Activated CD4-positive, alpha-beta T cell treated with anti-CD3 and anti-CD28 coated beads for 36 hours (primary cell): ENCODE measurements around the gene SNUPN. TPM values are rescaled to one million over a fixed set of nuclear protein-coding genes. Genes with fewer than 3 reads are reported as not detected.
"Not testable (repeated sequence)": the region's sequence is repeated elsewhere in the genome, so short reads cannot be mapped to it uniquely, and the experiment has no call there.

ENCODE experiments used
- ATAC-seq: fragments of 200-7000 bp; cut with Tn5 transposase; one replicate; pipeline ENCODE4 v1.10.0; 2021; ENCODE audit warnings: mild to moderate bottlenecking, moderate library complexity
- CTCF ChIA-PET: fragments of 350-600 bp; sonication (Branson Sonifier 250); formaldehyde crosslinking; loops from one replicate; lab custom pipeline; 2021; ENCODE audit warnings: antibody characterized with exemption; lab: Charles Lee
- POLR2A ChIA-PET: fragments of 350-600 bp; sonication (Branson Sonifier 250); formaldehyde crosslinking; loops from one replicate; lab custom pipeline; 2021; ENCODE audit warnings: antibody characterized with exemption, inconsistent platforms; lab: Charles Lee
- DNase-seq: peaks from one replicate; pipeline ENCODE4 v3.0.0-alpha.2; 2020
- H3K27ac Mint-ChIP-seq: one replicate; pipeline ENCODE4 v1.8.0; 2021; ENCODE audit warnings: mixed read lengths
- H3K27me3 Mint-ChIP-seq: one replicate; pipeline ENCODE4 v1.8.0; 2021; ENCODE audit warnings: mixed read lengths
- H3K36me3 Mint-ChIP-seq: one replicate; pipeline ENCODE4 v1.8.0; 2021; ENCODE audit warnings: low read depth, mixed read lengths
- H3K4me1 Mint-ChIP-seq: one replicate; pipeline ENCODE4 v1.8.0; 2021; ENCODE audit warnings: mixed read lengths
- H3K4me3 Mint-ChIP-seq: one replicate; pipeline ENCODE4 v1.8.0; 2021; ENCODE audit warnings: mild to moderate bottlenecking, moderate library complexity, mixed read lengths
- H3K9me3 Mint-ChIP-seq: one replicate; pipeline ENCODE4 v1.8.0; 2021; ENCODE audit warnings: low read depth, mixed read lengths
- intact Hi-C, 2 experiments: fragments of 100-400 bp; cut with DNase I in 1 of 2; cut with micrococcal nuclease in 1 of 2; formaldehyde crosslinking; loops; one replicate each; pipeline versions ENCODE4 v1.14.2 to v1.15.1; 2022 to 2024; cut with DNase I, micrococcal nuclease
- total RNA-seq, 2 experiments: library from RNA; stranded (reverse); gene quantifications; one replicate each; pipeline ENCODE4 v1.2.3, GENCODE V29; 2021

SNUPN gene
- total RNA-seq, 2 experiments from 2014 or later: 37.4 to 40.3 TPM

GRCh38 chr15:75644376-75644775, 18.9 kb upstream of the SNUPN start:
- Mint-ChIP-seq H3K9me3 (no peaks in the 10 kb centered on the region), H3K27me3 (no peaks in the 10 kb centered on the region), H3K4me3 (no peak overlapping the region), H3K4me1 (peaks cover 13% of the 10 kb centered on the region), H3K27ac (no peak overlapping the region), H3K36me3 (peaks cover 3% of the 10 kb centered on the region)
- CTCF ChIA-PET: interaction anchor here (1.1 kb wide), 1 partner anchor 47 kb away, joined by 3 read pairs; no protein-coding TSS in a partner anchor
- intact Hi-C loops: loop anchor here (10.0 kb wide), 2 partner anchors 440 to 1030 kb away; partner anchors contain the start of genes C15orf39 (in 1 of the 2) and CLK3 (in 1 of the 2)
- POLR2A ChIA-PET: no interaction called here
- ATAC-seq (no peak), DNase-seq (no peak)

- DNase-seq: no peak
- Mint-ChIP-seq H3K4me1 (peaks cover 24% of the 10 kb centered on the region), H3K27ac (no peak overlapping the region), H3K36me3 (peaks cover 28% of the 10 kb centered on the region), H3K4me3 (no peak overlapping the region), H3K27me3 (no peaks in the 10 kb centered on the region), H3K9me3 (no peaks in the 10 kb centered on the region)
- ChIA-PET POLR2A (interaction anchor here (0.7 to 4.6 kb wide), 2 partner anchors 8 to 189 kb away, joined by 4 to 47 read pairs; partner anchors contain the start of gene SIN3A), CTCF (interaction anchor here (0.7 to 3.3 kb wide), 5 partner anchors 15 to 273 kb away, joined by 3 to 37 read pairs (median 15); partner anchors contain the start of genes MAN2C1 and SNUPN)
- intact Hi-C loops: loop anchor here (10.0 kb wide), 2 partner anchors 437 to 1027 kb away; partner anchors contain the start of genes C15orf39 (in 1 of the 2) and CLK3 (in 1 of the 2)
- ATAC-seq: no peak
These were observed 16.1 kb upstream of the SNUPN start for GRCh38 chr15:75641603-75642002.

GRCh38 chr15:75641179-75641503, 15.6 kb upstream of the SNUPN start:
- POLR2A ChIA-PET: interaction anchor here (0.6 to 4.6 kb wide), 4 partner anchors 8 to 234 kb away, joined by 3 to 47 read pairs (median 4); partner anchors contain the start of gene SIN3A
- H3K9me3 Mint-ChIP-seq: no peaks in the 10 kb centered on the region

GRCh38 chr15:75640483-75641178, 15.1 kb upstream of the SNUPN start:
- Mint-ChIP-seq H3K27me3 (no peaks in the 10 kb centered on the region), H3K4me1 (peaks cover 25% of the 10 kb centered on the region), H3K36me3 (peaks cover 32% of the 10 kb centered on the region), H3K9me3 (no peaks in the 10 kb centered on the region), H3K27ac (peak overlapping the region; percentile 96), H3K4me3 (peak overlapping the region; percentile 99)
- POLR2A ChIA-PET: interaction anchor here (0.6 to 4.6 kb wide), 13 partner anchors 7 to 272 kb away, joined by 3 to 47 read pairs (median 3); partner anchors contain the start of genes MAN2C1, PTPN9, SIN3A and SNUPN
- DNase-seq: peak; percentile 79
- CTCF ChIA-PET: interaction anchor here (0.7 to 3.3 kb wide), 13 partner anchors 10 to 319 kb away, joined by 3 to 37 read pairs (median 8); partner anchors contain the start of genes MAN2C1 and SNUPN
- peak; percentile 52 for ATAC-seq
- intact Hi-C loops: loop anchor here (1.0 to 10.0 kb wide), 11 partner anchors 15 to 1026 kb away; partner anchors contain the start of genes SNUPN (in 2 of the 2), C15orf39 (in 1 of the 2), CLK3 (in 1 of the 2) and FBXO22 (in 1 of the 2)

More at GRCh38 chr15:75641179-75641503, 15.6 kb upstream of the SNUPN start:
- Mint-ChIP-seq H3K27me3 (no peaks in the 10 kb centered on the region), H3K4me1 (peaks cover 22% of the 10 kb centered on the region), H3K36me3 (peaks cover 29% of the 10 kb centered on the region), H3K4me3 (peak overlapping the region; percentile 99), H3K27ac (peak overlapping the region; percentile 96)
- CTCF ChIA-PET: interaction anchor here (0.7 to 3.3 kb wide), 7 partner anchors 14 to 273 kb away, joined by 3 to 37 read pairs (median 12); partner anchors contain the start of genes MAN2C1 and SNUPN
- ATAC-seq (no peak), DNase-seq (no peak)
- intact Hi-C loops: loop anchor here (10.0 kb wide), 2 partner anchors 436 to 1026 kb away; partner anchors contain the start of genes C15orf39 (in 1 of the 2) and CLK3 (in 1 of the 2)

- H3K27ac Mint-ChIP-seq: peak within 1 kb of the TSS; percentile 96
- CTCF ChIA-PET: interaction anchor here (0.6 to 3.3 kb wide), 14 partner anchors 10 to 587 kb away, joined by 3 to 37 read pairs (median 6); partner anchors contain the start of genes MAN2C1, PTPN9 and SNUPN
- H3K27me3 Mint-ChIP-seq: no peaks in the 10 kb centered on the region
- H3K4me1 Mint-ChIP-seq: peaks cover 25% of the 10 kb centered on the region
- POLR2A ChIA-PET: interaction anchor here (0.5 to 4.6 kb wide), 13 partner anchors 12 to 272 kb away, joined by 3 to 47 read pairs (median 3); partner anchors contain the start of genes MAN2C1, PTPN9, SIN3A and SNUPN
- peak within 1 kb of the TSS; percentile 99 for H3K4me3 Mint-ChIP-seq
- DNase-seq: peak; percentile 96
- H3K36me3 Mint-ChIP-seq: peaks cover 32% of the 10 kb centered on the region
- ATAC-seq: peak; percentile 92
- no peaks in the 10 kb centered on the region for H3K9me3 Mint-ChIP-seq
- intact Hi-C loops: loop anchor here (1.0 to 10.0 kb wide), 15 partner anchors 15 to 1025 kb away; partner anchors contain the start of genes PTPN9 (in 2 of the 2), SNUPN (in 2 of the 2), C15orf39 (in 1 of the 2) and CLK3 (in 1 of the 2)
These were observed 14.4 kb upstream of the SNUPN start, which contains the start of gene IMP3 for GRCh38 chr15:75639709-75640482. TSS of gene IMP3 (minus strand) at chr15:75640224. CDS start at chr15:75640168, 56 bp downstream.

GRCh38 chr15:75639191-75639708, 13.7 kb upstream of the SNUPN start:
- peak overlapping the region; percentile 99 for H3K4me3 Mint-ChIP-seq
- CTCF ChIA-PET: interaction anchor here (0.6 to 3.3 kb wide), 15 partner anchors 11 to 586 kb away, joined by 3 to 37 read pairs (median 8); partner anchors contain the start of genes MAN2C1, PTPN9 and SNUPN
- peak overlapping the region; percentile 96 for H3K27ac Mint-ChIP-seq
- intact Hi-C loops: loop anchor here (2.0 to 5.0 kb wide), 4 partner anchors 60 to 852 kb away; partner anchors contain the start of genes COX5A (in 1 of the 2) and PTPN9 (in 1 of the 2)
- H3K9me3 Mint-ChIP-seq: no peaks in the 10 kb centered on the region
- no peaks in the 10 kb centered on the region for H3K27me3 Mint-ChIP-seq
- peak; percentile 13 for DNase-seq
- ATAC-seq: no peak
- H3K36me3 Mint-ChIP-seq: peaks cover 32% of the 10 kb centered on the region
- POLR2A ChIA-PET: interaction anchor here (0.5 to 4.6 kb wide), 10 partner anchors 11 to 271 kb away, joined by 3 to 47 read pairs (median 4); partner anchors contain the start of genes MAN2C1, PTPN9, SIN3A and SNUPN
- H3K4me1 Mint-ChIP-seq: peaks cover 25% of the 10 kb centered on the region

- ATAC-seq (no peak), DNase-seq (no peak)
- intact Hi-C loops: loop anchor here (2.0 to 5.0 kb wide), 4 partner anchors 59 to 850 kb away; partner anchors contain the start of genes COX5A (in 1 of the 2) and PTPN9 (in 1 of the 2)
- ChIA-PET POLR2A (interaction anchor here (0.7 to 4.6 kb wide), 3 partner anchors 10 to 184 kb away, joined by 3 to 47 read pairs (median 3); partner anchors contain the start of gene SIN3A), CTCF (interaction anchor here (0.5 to 3.3 kb wide), 6 partner anchors 12 to 270 kb away, joined by 3 to 17 read pairs (median 3); partner anchors contain the start of gene SNUPN)
- peaks cover 25% of the 10 kb centered on the region for H3K4me1 Mint-ChIP-seq
- no peaks in the 10 kb centered on the region for H3K27me3 Mint-ChIP-seq
- peaks cover 32% of the 10 kb centered on the region for H3K36me3 Mint-ChIP-seq
- peak overlapping the region; percentile 99 for H3K4me3 Mint-ChIP-seq
- no peaks in the 10 kb centered on the region for H3K9me3 Mint-ChIP-seq
- H3K27ac Mint-ChIP-seq: peak overlapping the region; percentile 96
These were observed 11.9 kb upstream of the SNUPN start for GRCh38 chr15:75637245-75638009.

- ATAC-seq (no peak), DNase-seq (no peak)
- ChIA-PET POLR2A (interaction anchor here (0.7 to 1.1 kb wide), 4 partner anchors 9 to 679 kb away, joined by 3 read pairs; no protein-coding TSS in a partner anchor), CTCF (interaction anchor here (3.3 kb wide), 1 partner anchor 10 kb away, joined by 17 read pairs; the partner anchor contains the start of gene SNUPN)
- no peaks in the 10 kb centered on the region for H3K27me3 Mint-ChIP-seq
- peaks cover 32% of the 10 kb centered on the region for H3K36me3 Mint-ChIP-seq
- no peaks in the 10 kb centered on the region for H3K9me3 Mint-ChIP-seq
- H3K27ac Mint-ChIP-seq: no peak overlapping the region
- H3K4me1 Mint-ChIP-seq: peaks cover 24% of the 10 kb centered on the region
- intact Hi-C loops: loop anchor here in 1 of 2 experiments (5.0 kb wide), 2 partner anchors 699 to 849 kb away; partner anchors contain the start of gene COX5A
- no peak overlapping the region for H3K4me3 Mint-ChIP-seq
These were observed 10.5 kb upstream of the SNUPN start for GRCh38 chr15:75636026-75636425.

- intact Hi-C loops, H3K4me3 Mint-ChIP-seq, ATAC-seq, H3K27me3 Mint-ChIP-seq, DNase-seq, H3K9me3 Mint-ChIP-seq, H3K27ac Mint-ChIP-seq, POLR2A ChIA-PET: not testable (repeated sequence)
- Mint-ChIP-seq H3K4me1 (peaks cover 22% of the 10 kb centered on the region), H3K36me3 (peaks cover 24% of the 10 kb centered on the region)
- CTCF ChIA-PET: interaction anchor here (0.6 kb wide), 2 partner anchors 101 to 226 kb away, joined by 3 to 4 read pairs; no protein-coding TSS in a partner anchor
These were observed 8.4 kb upstream of the SNUPN start for GRCh38 chr15:75633922-75634321.
